Measurements from ENCODE around the gene DENND6B. TPM values are rescaled to one million over a fixed set of nuclear protein-coding genes. Genes with fewer than 3 reads are reported as not detected.

Gene DENND6B
- total and polyA plus RNA-seq, 2 of the 13 experiments (the other 11 are each of a cell fraction or from before 2014, with no cell fraction given): 0.95 to 3.8 TPM

DNA sequence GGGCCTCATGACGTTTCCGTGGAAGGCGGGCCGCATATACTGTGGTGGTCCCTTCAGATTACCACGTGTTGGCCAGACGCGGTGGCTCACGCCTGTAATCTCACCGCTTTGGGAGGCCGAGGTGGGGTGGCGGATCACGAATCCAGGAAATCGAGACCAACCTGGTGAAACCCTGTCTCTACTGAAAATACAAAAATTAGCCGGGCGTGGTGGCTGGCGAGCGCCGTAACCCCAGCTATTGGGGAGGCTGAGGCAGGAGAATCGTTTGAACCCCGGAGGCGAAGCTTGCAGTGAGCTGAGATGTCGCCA lies 853 bp upstream of the DENND6B start (continued):
- TF ChIP-seq AHDC1 (CRISPR knock-in tag; IDR thresholded peaks at IDR 0.05; ENCODE audit: borderline replicate concordance): no peak
- TF ChIP-seq RNF2 (conservative IDR thresholded peaks at IDR 0.05; ENCODE audit: low read depth): no peak
- TF ChIP-seq ZMYM4 (CRISPR knock-in tag; IDR thresholded peaks at IDR 0.05): no peak
- no peak for TF ChIP-seq NCOA2 (CRISPR knock-in tag; IDR thresholded peaks at IDR 0.05)
- TF ChIP-seq ATRX (CRISPR knock-in tag; IDR thresholded peaks at IDR 0.05; ENCODE audit: borderline replicate concordance): no peak
- TF ChIP-seq ZNF382 (CRISPR knock-in tag; IDR thresholded peaks at IDR 0.05; ENCODE audit: borderline replicate concordance): no peak
- TF ChIP-seq KLF12 (CRISPR knock-in tag; IDR thresholded peaks at IDR 0.05; ENCODE audit: borderline replicate concordance): no peak
- TF ChIP-seq ZNF280B (CRISPR knock-in tag; IDR thresholded peaks at IDR 0.05; ENCODE audit: borderline replicate concordance): no peak
- TF ChIP-seq E2F1 (CRISPR knock-in tag; IDR thresholded peaks at IDR 0.05): no peak
- TF ChIP-seq, protein P1, sequence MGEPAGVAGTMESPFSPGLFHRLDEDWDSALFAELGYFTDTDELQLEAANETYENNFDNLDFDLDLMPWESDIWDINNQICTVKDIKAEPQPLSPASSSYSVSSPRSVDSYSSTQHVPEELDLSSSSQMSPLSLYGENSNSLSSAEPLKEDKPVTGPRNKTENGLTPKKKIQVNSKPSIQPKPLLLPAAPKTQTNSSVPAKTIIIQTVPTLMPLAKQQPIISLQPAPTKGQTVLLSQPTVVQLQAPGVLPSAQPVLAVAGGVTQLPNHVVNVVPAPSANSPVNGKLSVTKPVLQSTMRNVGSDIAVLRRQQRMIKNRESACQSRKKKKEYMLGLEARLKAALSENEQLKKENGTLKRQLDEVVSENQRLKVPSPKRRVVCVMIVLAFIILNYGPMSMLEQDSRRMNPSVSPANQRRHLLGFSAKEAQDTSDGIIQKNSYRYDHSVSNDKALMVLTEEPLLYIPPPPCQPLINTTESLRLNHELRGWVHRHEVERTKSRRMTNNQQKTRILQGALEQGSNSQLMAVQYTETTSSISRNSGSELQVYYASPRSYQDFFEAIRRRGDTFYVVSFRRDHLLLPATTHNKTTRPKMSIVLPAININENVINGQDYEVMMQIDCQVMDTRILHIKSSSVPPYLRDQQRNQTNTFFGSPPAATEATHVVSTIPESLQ (CRISPR knock-in tag; conservative IDR thresholded peaks at IDR 0.05): no peak
- no peak for TF ChIP-seq TGIF2 (CRISPR knock-in tag; IDR thresholded peaks at IDR 0.05)
- no peak for TF ChIP-seq ZNF883 (CRISPR knock-in tag; IDR thresholded peaks at IDR 0.05; ENCODE audit: not compliant biosample characterization)
- 0 out of 2 replicates have a peak, but pooled peaks have one; percentile 22 for TF ChIP-seq CBX5 (CRISPR knock-in tag; IDR thresholded peaks at IDR 0.05; ENCODE audit: borderline replicate concordance)
- TF ChIP-seq, protein P2, sequence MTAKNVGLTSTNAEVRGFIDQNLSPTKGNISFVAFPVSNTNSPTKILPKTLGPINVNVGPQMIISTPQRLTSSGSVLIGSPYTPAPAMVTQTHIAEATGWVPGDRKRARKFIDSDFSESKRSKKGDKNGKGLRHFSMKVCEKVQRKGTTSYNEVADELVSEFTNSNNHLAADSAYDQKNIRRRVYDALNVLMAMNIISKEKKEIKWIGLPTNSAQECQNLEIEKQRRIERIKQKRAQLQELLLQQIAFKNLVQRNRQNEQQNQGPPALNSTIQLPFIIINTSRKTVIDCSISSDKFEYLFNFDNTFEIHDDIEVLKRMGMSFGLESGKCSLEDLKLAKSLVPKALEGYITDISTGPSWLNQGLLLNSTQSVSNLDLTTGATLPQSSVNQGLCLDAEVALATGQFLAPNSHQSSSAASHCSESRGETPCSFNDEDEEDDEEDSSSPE (CRISPR knock-in tag; IDR thresholded peaks at IDR 0.05): no peak
- TF ChIP-seq ZNF530 (CRISPR knock-in tag; IDR thresholded peaks at IDR 0.05; ENCODE audit: low read depth): no peak
- no peak for TF ChIP-seq ZNF232 (CRISPR knock-in tag; IDR thresholded peaks at IDR 0.05; ENCODE audit: borderline replicate concordance)
- no peak for TF ChIP-seq FOXK1 (CRISPR knock-in tag; IDR thresholded peaks at IDR 0.05; ENCODE audit: borderline replicate concordance, low read depth)
- TF ChIP-seq ZNF552 (CRISPR knock-in tag; IDR thresholded peaks at IDR 0.05; ENCODE audit: borderline replicate concordance): no peak
- TF ChIP-seq SOX5 (CRISPR knock-in tag; IDR thresholded peaks at IDR 0.05; ENCODE audit: borderline replicate concordance): no peak
- TF ChIP-seq HNRNPL (IDR thresholded peaks at IDR 0.05; ENCODE audit: low read depth, low read length): no peak

Measured in HepG2 (cell line).